K562 (cell line): ENCODE data around the gene FXYD3.

Experiments
- BCLAF1 ChIP-seq, 2 experiments: fragments of 450-650 bp in 1 of 2; IDR thresholded peaks; 2 replicates each; pipeline ENCODE4 v1.6.1; 2011 to 2017; ENCODE audit warnings: low read depth in 2 of 2, antibody characterized with exemption in 1 of 2, borderline replicate concordance in 1 of 2, low read length in 1 of 2, mild to moderate bottlenecking in 1 of 2, mixed read lengths in 1 of 2; ENCODE audit not compliant: control insufficient read depth in 1 of 2
- FOXK1 ChIP-seq: sonication (generic); formaldehyde crosslinking; IDR thresholded peaks from 2 replicates; pipeline ENCODE4 v1.8.0; 2022; ENCODE audit warnings: missing genetic modification reagents, mild to moderate bottlenecking, borderline replicate concordance
- MAX ChIP-seq: sonication (generic); formaldehyde crosslinking; IDR thresholded peaks from 2 replicates; pipeline ENCODE4 v1.9.0; 2022; ENCODE audit warnings: mild to moderate bottlenecking, missing genetic modification reagents
- POLR2AphosphoS2 ChIP-seq: IDR thresholded peaks from 2 replicates; pipeline ENCODE4 v1.6.1; 2012; ENCODE audit warnings: low read length, improper control_type of control experiment
- PRPF4 ChIP-seq: fragments of 200-400 bp; formaldehyde crosslinking; IDR thresholded peaks from one replicate; pipeline ENCODE4 v1.6.1; 2017; ENCODE audit warnings: low read length, low read depth, mild to moderate bottlenecking; ENCODE audit not compliant: insufficient read depth, poor library complexity, severe bottlenecking
- RFX5 ChIP-seq: IDR thresholded peaks from 2 replicates; pipeline ENCODE4 v1.6.1; 2011; ENCODE audit warnings: low read depth, mild to moderate bottlenecking, improper control_type of control experiment, low read length
- RREB1 ChIP-seq: fragments of 250-450 bp; sonication (Bioruptor Pico); IDR thresholded peaks from 2 replicates; pipeline ENCODE4 v1.4.0; 2020
- TAF1 ChIP-seq: IDR thresholded peaks from 2 replicates; pipeline ENCODE4 v1.6.1; 2011; ENCODE audit warnings: mild to moderate bottlenecking, low read length, moderate library complexity; ENCODE audit not compliant: insufficient read depth, control insufficient read depth, severe bottlenecking; ENCODE audit errors: extremely low read depth
- U2AF2 ChIP-seq: fragments of 200-400 bp; formaldehyde crosslinking; optimal IDR thresholded peaks from 2 replicates; pipeline ENCODE3; 2017; ENCODE audit warnings: low read depth, mild to moderate bottlenecking, low read length
- ZBED1 ChIP-seq: IDR thresholded peaks from 2 replicates; pipeline ENCODE4 v1.6.1; 2014
- ZNF764 ChIP-seq: fragments of 250-450 bp; sonication (Bioruptor Pico); IDR thresholded peaks from 2 replicates; pipeline ENCODE4 v1.4.0; 2020; ENCODE audit warnings: low read depth, mild to moderate bottlenecking, moderate library complexity

GRCh38 chr19:35093941-35094647 lies 21.5 kb upstream of the FXYD3 start:
- no peak for TF ChIP-seq U2AF2
- TF ChIP-seq PRPF4 = no peak
- TF ChIP-seq POLR2AphosphoS2 = no peak
- TF ChIP-seq RFX5 = no peak
- TF ChIP-seq FOXK1 = no peak
- TF ChIP-seq ZNF764 = no peak
- no peak for TF ChIP-seq TAF1
- no peak for TF ChIP-seq BCLAF1 (IDR thresholded peaks at IDR 0.05; ENCODE audit: borderline replicate concordance in 1 of 2, control insufficient read depth in 1 of 2, low read depth in 2 of 2, low read length in 1 of 2)
- TF ChIP-seq MAX (CRISPR knock-in tag) = no peak
- TF ChIP-seq ZBED1 = no peak
- TF ChIP-seq RREB1 (CRISPR knock-in tag) = no peak
